HG02852 (cell line): Measurements from ENCODE around the gene RGS2.

Source experiments
- ATAC-seq: cut with Tn5 transposase; IDR thresholded peaks from one replicate; pipeline ENCODE4 v1.9.1; 2021; ENCODE audit warnings: mild to moderate bottlenecking, moderate library complexity; ENCODE audit not compliant: unreplicated experiment

The RGS2 gene

GRCh38 chr1:192808518-192809306 lies at the start of gene RGS2:
TSS of gene RGS2 (plus strand) at chr1:192809039. CDS start at chr1:192809072, 33 bp downstream.
- ATAC-seq: peak; percentile 90

GRCh38 chr1:192759104-192759503 lies 49.7 kb upstream of the RGS2 start:
- ATAC-seq: no peak

GRCh38 chr1:192762265-192762664 lies 46.6 kb upstream of the RGS2 start:
- ATAC-seq: no peak

- ATAC-seq: no peak
These were observed 45.6 kb upstream of the RGS2 start for GRCh38 chr1:192763243-192763642.

GRCh38 chr1:192763756-192764155 lies 45.1 kb upstream of the RGS2 start:
- no peak for ATAC-seq

DNA sequence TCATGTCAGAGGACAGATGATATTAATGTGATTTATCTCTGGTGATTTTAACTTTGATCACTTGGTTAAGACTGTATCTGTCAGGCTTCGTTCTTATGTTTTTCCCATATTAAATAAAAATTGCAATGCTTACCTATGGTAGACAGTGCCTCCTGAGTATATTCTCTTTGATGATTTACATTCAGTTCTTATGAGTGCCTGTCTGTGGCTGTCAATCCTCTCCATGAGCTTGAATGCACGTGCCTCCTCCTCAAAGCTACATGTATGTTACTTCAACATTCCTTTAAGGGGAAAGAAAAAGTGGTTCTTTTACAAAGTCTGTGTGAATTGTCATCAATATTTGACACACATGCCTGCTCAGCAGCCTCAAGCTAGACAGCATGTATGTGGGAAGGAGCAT lies 44.2 kb upstream of the RGS2 start:
- ATAC-seq: no peak

DNA sequence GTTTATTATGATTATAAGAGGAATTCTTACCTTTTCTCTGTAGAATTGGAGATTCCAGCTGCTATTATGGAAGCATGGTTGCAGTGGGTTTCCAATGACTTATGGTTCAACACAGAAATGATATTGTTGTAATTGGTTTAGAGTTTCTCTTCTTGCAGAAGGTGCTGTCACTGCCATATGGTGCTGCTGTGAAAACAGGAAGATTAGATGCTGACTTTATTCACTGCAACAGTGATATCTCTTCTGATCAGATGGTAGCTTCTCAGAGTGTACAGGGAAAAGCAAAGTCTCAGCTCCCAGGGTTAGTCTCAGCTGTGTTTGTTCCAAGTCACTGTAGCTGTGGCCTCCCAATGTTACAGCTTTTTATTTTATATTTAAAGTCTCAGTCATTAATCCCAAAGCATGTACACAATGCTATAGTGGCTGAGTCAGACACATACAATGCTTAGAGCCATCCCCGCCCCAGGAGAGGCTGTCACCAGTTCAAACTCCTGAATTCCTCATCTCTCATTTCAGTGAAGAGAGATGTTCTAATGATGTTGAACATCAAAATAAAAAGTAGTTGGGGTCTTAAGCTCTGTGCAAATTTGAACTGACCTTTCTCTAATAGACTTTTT lies 42.7 kb upstream of the RGS2 start:
- no peak for ATAC-seq

GRCh38 chr1:192766876-192767275 lies 42.0 kb upstream of the RGS2 start:
- no peak for ATAC-seq

DNA sequence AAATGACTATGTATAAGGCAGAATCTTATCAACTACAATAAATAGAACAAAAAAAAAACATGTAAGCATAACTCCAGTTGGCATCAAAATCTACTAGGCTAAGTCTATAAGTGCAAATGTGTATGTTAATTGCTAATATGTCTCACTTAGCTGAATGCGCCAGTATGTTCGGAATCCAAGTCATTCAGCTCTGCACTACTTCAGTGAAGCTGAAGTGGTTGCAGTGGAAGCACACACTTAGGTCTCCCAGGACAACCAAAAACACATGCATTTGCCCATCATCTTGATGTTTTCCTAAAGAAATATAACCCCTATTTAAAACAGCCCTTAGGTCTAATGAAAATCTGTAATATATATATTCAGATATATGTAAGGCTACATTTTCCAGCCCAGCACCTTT lies 41.0 kb upstream of the RGS2 start:
- no peak for ATAC-seq

GRCh38 chr1:192768463-192768862 lies 40.4 kb upstream of the RGS2 start:
- no peak for ATAC-seq

DNA sequence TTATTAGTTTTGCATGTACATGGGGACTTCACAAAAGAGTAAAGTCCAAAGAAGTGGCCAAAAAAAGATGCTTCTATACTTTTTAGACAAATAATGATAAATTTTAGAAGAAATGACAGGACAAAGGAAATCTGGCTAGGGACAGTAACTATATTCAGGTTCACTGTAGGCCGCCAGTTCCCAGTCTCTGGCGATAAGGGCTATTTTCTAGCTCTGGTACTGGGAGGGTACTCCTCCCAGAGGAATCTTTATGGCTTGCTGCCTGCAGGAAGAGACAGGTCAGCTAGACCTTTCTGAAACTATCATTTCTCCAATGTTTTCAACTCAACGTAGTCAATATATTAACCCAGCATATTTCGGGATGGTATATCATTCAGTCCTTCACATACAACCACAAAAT lies 37.5 kb upstream of the RGS2 start:
- ATAC-seq: no peak

DNA sequence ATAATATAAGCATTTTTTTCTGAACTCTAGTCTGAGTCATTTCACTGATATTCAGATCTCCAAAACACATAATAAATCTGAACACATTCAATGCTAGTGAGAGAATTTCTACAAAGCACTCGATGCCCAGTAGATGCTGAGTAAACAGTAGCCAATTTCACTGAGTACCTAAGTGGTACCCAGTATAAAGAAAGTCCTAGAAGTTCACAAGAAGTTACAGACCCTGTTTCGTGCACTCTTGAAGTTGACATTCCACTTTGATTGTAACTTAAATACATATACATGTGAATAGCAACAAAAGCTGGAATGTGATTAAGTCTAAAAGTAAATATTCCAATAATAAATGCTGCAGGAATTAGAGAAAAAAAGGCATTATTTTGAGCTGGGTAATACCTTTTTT lies 33.2 kb upstream of the RGS2 start:
- ATAC-seq: no peak

DNA sequence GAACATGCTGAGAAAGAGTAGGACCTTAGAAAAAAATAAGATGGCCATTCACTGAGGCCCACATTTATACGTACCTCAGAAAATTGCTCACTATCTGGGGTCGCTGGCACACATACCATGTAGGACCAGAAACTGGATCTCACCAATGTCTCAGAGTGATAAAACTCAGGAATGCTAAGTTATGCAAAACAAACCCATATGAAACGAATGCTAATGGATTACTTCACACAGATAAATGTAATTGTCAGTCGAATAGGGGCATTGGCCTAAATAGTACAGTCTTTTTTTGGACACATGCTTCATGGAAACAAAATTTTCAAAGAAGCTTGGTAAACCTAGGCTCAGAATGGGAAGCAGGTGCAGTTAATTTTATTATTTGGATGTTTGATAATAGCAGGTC lies 32.6 kb upstream of the RGS2 start:
- ATAC-seq: no peak

DNA sequence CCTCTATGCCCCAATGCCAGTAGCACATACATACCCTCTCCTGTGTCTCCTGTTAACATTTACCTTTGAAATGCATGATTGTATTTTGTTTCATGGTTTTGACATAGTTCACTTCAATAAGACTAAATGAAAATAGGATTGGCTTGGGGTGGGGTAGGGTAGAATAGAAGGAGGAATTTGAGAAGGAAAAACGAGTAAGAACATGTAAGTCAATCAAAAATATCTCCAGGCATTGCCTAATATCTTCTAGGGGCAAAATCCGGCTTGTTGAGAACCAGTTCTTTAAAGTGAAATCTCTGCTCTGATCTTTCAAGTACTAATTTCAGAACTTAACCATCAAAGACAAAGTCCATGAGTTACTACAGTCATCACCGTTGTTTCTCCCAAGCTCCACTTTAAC lies 31.8 kb upstream of the RGS2 start:
- ATAC-seq: no peak

GRCh38 chr1:192783791-192784190 lies 25.0 kb upstream of the RGS2 start:
- ATAC-seq: no peak

DNA sequence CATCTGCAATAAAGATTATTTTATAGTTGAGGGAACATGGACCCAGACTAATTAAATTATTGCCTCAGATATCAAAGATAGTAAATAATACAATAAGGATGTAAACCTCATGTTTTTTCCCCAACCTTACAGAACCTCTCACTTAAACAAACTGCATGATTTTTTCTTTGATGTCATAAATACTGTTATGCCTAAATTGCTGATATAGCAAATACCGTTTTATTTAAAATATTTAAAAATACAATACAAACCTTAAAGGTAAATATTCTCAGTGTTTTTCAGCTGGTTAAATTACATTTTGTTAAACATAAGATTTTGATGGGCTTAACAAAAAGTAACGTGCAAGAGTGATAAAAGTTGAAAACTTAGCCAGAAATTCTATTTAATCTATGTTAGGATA lies 24.4 kb upstream of the RGS2 start:
- no peak for ATAC-seq

- no peak for ATAC-seq
These were observed 22.3 kb upstream of the RGS2 start for GRCh38 chr1:192786576-192786975.

- ATAC-seq: no peak
These were observed 20.8 kb upstream of the RGS2 start for GRCh38 chr1:192787914-192788585.

- ATAC-seq: no peak
These were observed 19.0 kb upstream of the RGS2 start for GRCh38 chr1:192789871-192790270.

DNA sequence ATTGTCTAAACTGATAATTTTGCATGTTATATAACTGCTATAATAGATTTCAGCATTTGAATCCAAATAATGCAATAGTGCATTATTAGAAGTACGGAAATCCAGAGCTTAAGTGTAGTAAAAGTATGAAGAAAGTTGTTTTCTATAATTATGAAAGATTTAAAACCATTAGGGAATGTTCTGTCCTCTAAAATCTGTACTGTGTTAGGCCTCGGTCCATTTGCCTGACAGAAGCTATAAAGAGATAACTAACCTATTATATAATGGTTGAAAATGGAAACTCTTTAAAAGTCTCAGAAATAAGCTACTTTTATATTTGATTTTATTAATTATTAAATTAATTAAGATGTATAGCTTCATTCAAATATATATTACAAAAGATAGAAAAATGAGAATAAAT lies 16.2 kb upstream of the RGS2 start:
- ATAC-seq: no peak

- no peak for ATAC-seq
These were observed 14.7 kb upstream of the RGS2 start for GRCh38 chr1:192793983-192794767.

GRCh38 chr1:192794768-192795035 lies 14.1 kb upstream of the RGS2 start:
- ATAC-seq: no peak
